Measurements from ENCODE around the gene NUDT2. TPM values are rescaled to one million over a fixed set of nuclear protein-coding genes. Genes with fewer than 3 reads are reported as not detected.

The NUDT2 gene
- total RNA-seq, 1 donor from 2014 or later: 33.1 TPM

GRCh38 chr9:34371886-34372466 is 42.6 kb downstream of the NUDT2 start:
- Mint-ChIP-seq H3K4me3 (no peak overlapping the region), H3K36me3 (peaks cover 28% of the 10 kb centered on the region), H3K27me3 (ENCODE audit: insufficient read depth, low read depth) (peaks cover 10% of the 10 kb centered on the region), H3K9me3 (peaks cover 22% of the 10 kb centered on the region), H3K4me1 (peaks cover 14% of the 10 kb centered on the region), H3K27ac (no peak overlapping the region)
- Histone ChIP-seq H3K27me3 (peaks cover 38% of the 10 kb centered on the region), H3F3A (ENCODE audit: low read depth) (no peaks in the 10 kb centered on the region), H3K27ac (no peak overlapping the region), H2AFZ (replicated peaks) (no peak overlapping the region), H3K4me3 (no peak overlapping the region), H3K79me2 (ENCODE audit: low read depth) (no peaks in the 10 kb centered on the region), H3K4me1 (no peaks in the 10 kb centered on the region), H3K36me3 (no peaks in the 10 kb centered on the region), H3K9ac (no peak overlapping the region), H4K20me1 (ENCODE audit: low read depth) (peaks cover 5% of the 10 kb centered on the region), H3K9me3 (ENCODE audit: low read depth) (no peaks in the 10 kb centered on the region), H3K4me2 (no peak overlapping the region)
- DNase-seq (ENCODE audit: low spot score): no peak
- TF ChIP-seq EZH2phosphoT487 (IDR thresholded peaks at IDR 0.05): no peak
- TF ChIP-seq EZH2 (IDR thresholded peaks at IDR 0.05): no peak
- no peak for TF ChIP-seq CTCF (IDR thresholded peaks at IDR 0.05)

- Histone ChIP-seq H3K27me3 (peaks cover 43% of the 10 kb centered on the region), H2AFZ (replicated peaks) (no peak overlapping the region), H3F3A (ENCODE audit: low read depth) (no peaks in the 10 kb centered on the region), H3K4me1 (no peaks in the 10 kb centered on the region), H4K20me1 (ENCODE audit: low read depth) (peaks cover 5% of the 10 kb centered on the region), H3K9ac (no peak overlapping the region), H3K4me2 (no peak overlapping the region), H3K79me2 (ENCODE audit: low read depth) (no peaks in the 10 kb centered on the region), H3K36me3 (no peaks in the 10 kb centered on the region), H3K27ac (no peak overlapping the region), H3K4me3 (no peak overlapping the region), H3K9me3 (ENCODE audit: low read depth) (no peaks in the 10 kb centered on the region)
- Mint-ChIP-seq H3K4me1 (peaks cover 14% of the 10 kb centered on the region), H3K27ac (no peak overlapping the region), H3K36me3 (peaks cover 28% of the 10 kb centered on the region), H3K4me3 (no peak overlapping the region), H3K9me3 (peaks cover 16% of the 10 kb centered on the region), H3K27me3 (ENCODE audit: insufficient read depth, low read depth) (peaks cover 9% of the 10 kb centered on the region)
- DNase-seq (ENCODE audit: low spot score): no peak
- TF ChIP-seq CTCF (IDR thresholded peaks at IDR 0.05) (no peak), EZH2 (IDR thresholded peaks at IDR 0.05) (no peak), EZH2phosphoT487 (IDR thresholded peaks at IDR 0.05) (no peak)
Measured at GRCh38 chr9:34372467-34373011, 43.2 kb downstream of the NUDT2 start.

- peaks cover 9% of the 10 kb centered on the region for H3K9me3 Mint-ChIP-seq
- H3K36me3 Mint-ChIP-seq: peaks cover 21% of the 10 kb centered on the region
- Histone ChIP-seq H3K27ac (no peak overlapping the region), H2AFZ (replicated peaks) (no peak overlapping the region), H3K27me3 (peaks cover 56% of the 10 kb centered on the region), H3F3A (ENCODE audit: low read depth) (no peaks in the 10 kb centered on the region), H3K4me3 (no peak overlapping the region), H3K9me3 (ENCODE audit: low read depth) (no peaks in the 10 kb centered on the region), H3K79me2 (ENCODE audit: low read depth) (no peaks in the 10 kb centered on the region), H3K4me2 (no peak overlapping the region), H3K9ac (no peak overlapping the region), H3K36me3 (no peaks in the 10 kb centered on the region), H3K4me1 (no peaks in the 10 kb centered on the region), H4K20me1 (ENCODE audit: low read depth) (peaks cover 5% of the 10 kb centered on the region)
- TF ChIP-seq EZH2phosphoT487 (IDR thresholded peaks at IDR 0.05) (no peak), EZH2 (IDR thresholded peaks at IDR 0.05) (no peak), CTCF (IDR thresholded peaks at IDR 0.05) (no peak)
- H3K4me1 Mint-ChIP-seq: peaks cover 14% of the 10 kb centered on the region
- H3K27me3 Mint-ChIP-seq (ENCODE audit: insufficient read depth, low read depth): peaks cover 17% of the 10 kb centered on the region
- H3K4me3 Mint-ChIP-seq: no peak overlapping the region
- DNase-seq (ENCODE audit: low spot score): no peak
- no peak overlapping the region for H3K27ac Mint-ChIP-seq
Measured at GRCh38 chr9:34373749-34374148, 44.4 kb downstream of the NUDT2 start.

Data from neural progenitor cell (in vitro differentiated cells).